Testis (tissue), 3 donors: ENCODE results near the gene LRP10. TPM values are rescaled to one million over a fixed set of nuclear protein-coding genes. Genes with fewer than 3 reads are reported as not detected.

Source experiments
- DNase-seq: peaks from one replicate; pipeline ENCODE4 v3.0.0-alpha.2; 2019
- H3K27ac ChIP-seq, 2 donors: fragments of 200-600 bp; sonication (generic); one replicate each; pipeline ENCODE4 v1.5.1; 2019
- H3K27me3 ChIP-seq: fragments of 200-600 bp; sonication (generic); one replicate; pipeline ENCODE4 v1.5.1; 2019
- H3K36me3 ChIP-seq: fragments of 200-600 bp; sonication (generic); one replicate; pipeline ENCODE4 v1.5.1; 2017; ENCODE audit warnings: low read depth; ENCODE audit errors: missing control alignments
- H3K4me1 ChIP-seq: fragments of 200-600 bp; sonication (generic); one replicate; pipeline ENCODE4 v1.5.1; 2019
- H3K4me3 ChIP-seq, 2 donors: fragments of 200-600 bp; sonication (generic); one replicate each; pipeline ENCODE4 v1.5.1; 2017 to 2019
- H3K9me3 ChIP-seq: fragments of 200-600 bp; sonication (generic); one replicate; pipeline ENCODE4 v1.5.1; 2017
- CTCF ChIP-seq, 3 experiments: fragments of 450-650 bp in 2 of 3; fragments of 200-600 bp in 1 of 3; sonication (generic) in 1 of 3; IDR thresholded peaks; one replicate each; pipeline ENCODE4 v1.5.1; 2016 to 2019; ENCODE audit warnings: antibody characterized with exemption in 3 of 3, mild to moderate bottlenecking in 2 of 3, moderate library complexity in 1 of 3
- POLR2A ChIP-seq: fragments of 450-650 bp; IDR thresholded peaks from one replicate; pipeline ENCODE4 v1.6.1; 2017; ENCODE audit warnings: antibody characterized with exemption, mild to moderate bottlenecking, moderate library complexity
- WGBS, 2 donors: methylation state at CpG; one replicate each; pipeline ENCODE4 v1.1.5; 2018; 5-methylcytosine and 5-hydroxymethylcytosine counted together
- intact Hi-C: fragments of 100-400 bp; cut with DNase I; formaldehyde crosslinking; loops from one replicate; pipeline ENCODE4 v1.15.1; 2023; ENCODE audit warnings: low total_unique reads
- polyA plus RNA-seq: library from polyadenylated mRNA; stranded (reverse); fragments of 350-450 nt; fragmentation: Illumina TruSeq; extraction: RNeasy Lipid Tissue Mini Kit (QIAGEN cat#74804); gene quantifications from one replicate; pipeline ENCODE4 v1.2.3, GENCODE V29; 2014; ENCODE audit warnings: low read depth, low replicate concordance; ENCODE audit not compliant: insufficient read depth
- total RNA-seq, 2 donors: library from RNA; depleted of rRNA; stranded (reverse); fragments of >200 nt; gene quantifications; one replicate each; pipeline ENCODE4 v1.2.3, GENCODE V29; 2016

The LRP10 gene
- total and polyA plus RNA-seq, 3 donors from 2014 or later: 41.3 to 67.7 (median 58.2) TPM

DNA sequence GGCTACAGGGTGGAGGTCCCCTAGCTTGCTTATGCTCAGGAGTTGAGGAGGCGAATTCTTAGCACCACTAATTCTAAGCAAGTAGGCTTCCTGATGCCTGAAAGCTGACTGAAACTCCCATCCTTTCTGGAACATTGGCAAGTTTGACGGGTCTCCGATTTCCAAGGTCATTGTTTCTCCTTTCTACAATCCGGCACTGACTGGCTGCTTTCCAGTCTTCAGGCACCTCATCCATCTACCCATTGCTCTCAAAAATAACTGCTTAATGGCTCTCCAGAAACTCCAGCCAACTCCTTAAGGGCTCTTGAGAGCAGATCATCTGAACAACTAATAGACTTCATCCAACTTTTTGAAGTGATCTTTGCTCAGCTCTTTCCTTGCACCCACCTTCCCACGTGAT lies 24.8 kb downstream of the LRP10 start:
- TF ChIP-seq CTCF (IDR thresholded peaks at IDR 0.05) (no peak), POLR2A (no peak)
- no peak overlapping the region for H3K27ac ChIP-seq
- intact Hi-C loops: no loop called here

DNA sequence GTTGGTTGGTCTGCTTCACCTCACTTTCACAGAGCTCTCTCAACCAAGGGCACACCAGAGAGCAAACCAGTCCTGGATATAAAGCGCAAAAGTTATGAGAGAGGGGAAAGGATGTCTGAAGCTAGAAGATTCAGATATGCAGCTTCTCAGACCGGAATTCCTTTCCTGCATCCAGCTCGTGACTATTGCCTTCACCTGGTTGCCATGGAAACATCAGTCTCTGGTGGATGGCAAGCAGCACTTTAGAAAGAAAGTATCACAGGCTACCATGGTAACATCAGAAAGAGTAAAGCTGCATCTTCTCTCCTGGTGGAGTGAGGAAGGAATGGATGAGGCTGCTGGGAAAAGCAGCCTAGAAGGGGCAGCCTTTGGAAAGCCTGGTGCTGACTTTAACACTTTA lies 25.2 kb downstream of the LRP10 start:
- Histone ChIP-seq H3K27me3 (no peaks in the 10 kb centered on the region), H3K27ac (no peak overlapping the region), H3K9me3 (no peaks in the 10 kb centered on the region), H3K4me3 (no peak overlapping the region), H3K4me1 (no peaks in the 10 kb centered on the region), H3K36me3 (no peaks in the 10 kb centered on the region)
- no peak for DNase-seq
- intact Hi-C loops: no loop called here
- no peak for TF ChIP-seq POLR2A
- no peak for TF ChIP-seq CTCF (IDR thresholded peaks at IDR 0.05)
- 80 to 93% methylated on average over 3 of the region's 3 CpGs for WGBS, 2 donors

More for the DNA sequence above, 24.8 kb downstream of the LRP10 start:
- Histone ChIP-seq H3K27me3 (no peaks in the 10 kb centered on the region), H3K4me3 (no peak overlapping the region), H3K9me3 (no peaks in the 10 kb centered on the region), H3K36me3 (no peaks in the 10 kb centered on the region), H3K4me1 (no peaks in the 10 kb centered on the region)
- no peak for DNase-seq
- WGBS, 2 donors: 35 to 53% methylated on average over 5 of the region's 5 CpGs

DNA sequence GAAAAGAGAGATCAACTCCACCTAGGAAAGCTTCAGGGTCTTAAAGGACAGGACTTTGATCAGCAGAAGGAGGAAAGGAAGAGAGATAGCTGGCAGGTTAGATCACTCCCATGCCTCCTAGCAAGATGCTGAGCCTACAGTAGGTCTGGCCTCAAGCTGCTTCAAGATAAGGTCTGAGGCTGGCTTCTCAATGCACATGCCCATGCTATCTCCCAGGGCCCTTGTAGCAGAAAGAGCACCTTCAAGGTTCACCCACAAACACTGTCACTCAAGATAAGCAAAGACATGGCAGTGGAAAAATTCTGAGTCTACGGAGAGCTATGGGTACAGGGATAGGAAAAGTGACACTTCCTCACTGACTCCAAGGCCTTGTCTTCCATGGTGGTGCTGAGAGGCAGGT lies 25.8 kb downstream of the LRP10 start:
- WGBS, 2 donors: 87 to 96% methylated on average over 1 of the region's 1 CpG
- no peaks in the 10 kb centered on the region for H3K9me3 ChIP-seq
- no peak overlapping the region for H3K27ac ChIP-seq
- H3K27me3 ChIP-seq: no peaks in the 10 kb centered on the region
- H3K36me3 ChIP-seq: no peaks in the 10 kb centered on the region
- H3K4me3 ChIP-seq: no peak overlapping the region
- intact Hi-C loops: no loop called here
- TF ChIP-seq CTCF (IDR thresholded peaks at IDR 0.05) (no peak), POLR2A (no peak)
- no peaks in the 10 kb centered on the region for H3K4me1 ChIP-seq
- no peak for DNase-seq

DNA sequence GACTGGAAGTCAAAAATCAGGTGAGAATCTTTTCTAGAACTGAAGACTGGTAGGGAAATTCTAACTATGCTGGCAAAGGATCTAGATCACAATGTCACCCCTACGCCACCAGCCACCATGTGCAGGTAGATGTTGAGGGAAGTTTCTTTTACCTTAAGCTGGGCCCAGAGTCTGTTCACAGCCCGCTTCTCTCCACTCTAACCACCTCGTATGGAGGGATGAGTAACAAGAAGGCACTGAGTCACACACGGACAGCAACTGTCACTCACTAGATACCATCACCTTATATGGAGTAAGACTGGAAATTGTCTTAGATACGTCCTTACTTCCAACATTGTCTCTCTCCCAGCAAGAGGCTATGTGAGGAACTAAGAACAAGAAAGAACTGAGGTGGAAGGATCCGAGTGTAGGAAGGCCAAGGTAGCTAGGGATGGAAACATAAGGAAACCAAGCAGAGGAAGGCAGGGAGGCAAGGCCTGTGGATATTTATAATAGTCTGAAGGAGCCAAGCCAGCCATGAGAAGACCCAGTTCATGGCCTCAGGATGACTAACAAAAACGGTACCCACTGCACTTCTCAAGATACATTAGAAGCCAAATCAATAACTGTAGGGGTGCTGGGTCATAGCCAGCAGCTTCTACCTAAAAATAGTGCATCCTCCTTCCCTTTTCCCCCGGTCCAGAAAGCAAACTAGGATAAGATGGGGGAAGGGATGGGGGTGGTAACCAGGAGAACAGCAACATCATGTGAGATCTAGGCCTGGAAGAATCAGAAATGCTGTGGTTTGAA lies 27.0 kb downstream of the LRP10 start:
- no peak overlapping the region for H3K4me3 ChIP-seq
- no peak for TF ChIP-seq CTCF (IDR thresholded peaks at IDR 0.05)
- TF ChIP-seq POLR2A: no peak
- DNase-seq: no peak
- no peaks in the 10 kb centered on the region for H3K36me3 ChIP-seq
- no peaks in the 10 kb centered on the region for H3K9me3 ChIP-seq
- no peaks in the 10 kb centered on the region for H3K27me3 ChIP-seq
- intact Hi-C loops: no loop called here
- H3K27ac ChIP-seq: no peak overlapping the region
- no peaks in the 10 kb centered on the region for H3K4me1 ChIP-seq
- 73 to 74% methylated on average over 8 of the region's 8 CpGs for whole genome bisulfite sequencing, 2 donors
